IPS DF 6.9 (cell line): ENCODE data around the gene EREG.
"Not testable (repeated sequence)": the region's sequence is repeated elsewhere in the genome, so short reads cannot be mapped to it uniquely, and the experiment has no call there.

Experiments
- DNase-seq: peaks from one replicate; pipeline ENCODE4 v3.0.0-alpha.2; 2013; ENCODE audit warnings: low read depth, low spot score
- H3K27ac ChIP-seq: one replicate; pipeline ENCODE4 v1.5.1; 2013; ENCODE audit warnings: low read length, control low read depth
- H3K27me3 ChIP-seq: 2 replicates; pipeline ENCODE4 v1.6.1; 2013; ENCODE audit warnings: mild to moderate bottlenecking, low read length; ENCODE audit not compliant: control insufficient read depth, insufficient read depth
- H3K36me3 ChIP-seq: 2 replicates; pipeline ENCODE4 v1.6.1; 2013; ENCODE audit warnings: low read length; ENCODE audit not compliant: control insufficient read depth, insufficient read depth
- H3K4me1 ChIP-seq: 2 replicates; pipeline ENCODE4 v1.6.1; 2013; ENCODE audit warnings: low read length; ENCODE audit not compliant: control insufficient read depth, insufficient read depth
- H3K4me3 ChIP-seq: 2 replicates; pipeline ENCODE4 v1.5.1; 2013; ENCODE audit warnings: mild to moderate bottlenecking, low read length
- H3K9me3 ChIP-seq: 2 replicates; pipeline ENCODE4 v1.6.1; 2013; ENCODE audit warnings: low read length, inconsistent platforms; ENCODE audit not compliant: control insufficient read depth, insufficient read depth
- WGBS: extraction: QIAGEN DNeasy Blood & Tissue Kit; methylation state at CpG from one replicate; pipeline ENCODE4 v1.1.7; 2013; ENCODE audit warnings: mixed read lengths, missing lambda C conversion rate; ENCODE audit not compliant: insufficient read length, insufficient coverage; 5-methylcytosine and 5-hydroxymethylcytosine counted together

EREG gene

DNA sequence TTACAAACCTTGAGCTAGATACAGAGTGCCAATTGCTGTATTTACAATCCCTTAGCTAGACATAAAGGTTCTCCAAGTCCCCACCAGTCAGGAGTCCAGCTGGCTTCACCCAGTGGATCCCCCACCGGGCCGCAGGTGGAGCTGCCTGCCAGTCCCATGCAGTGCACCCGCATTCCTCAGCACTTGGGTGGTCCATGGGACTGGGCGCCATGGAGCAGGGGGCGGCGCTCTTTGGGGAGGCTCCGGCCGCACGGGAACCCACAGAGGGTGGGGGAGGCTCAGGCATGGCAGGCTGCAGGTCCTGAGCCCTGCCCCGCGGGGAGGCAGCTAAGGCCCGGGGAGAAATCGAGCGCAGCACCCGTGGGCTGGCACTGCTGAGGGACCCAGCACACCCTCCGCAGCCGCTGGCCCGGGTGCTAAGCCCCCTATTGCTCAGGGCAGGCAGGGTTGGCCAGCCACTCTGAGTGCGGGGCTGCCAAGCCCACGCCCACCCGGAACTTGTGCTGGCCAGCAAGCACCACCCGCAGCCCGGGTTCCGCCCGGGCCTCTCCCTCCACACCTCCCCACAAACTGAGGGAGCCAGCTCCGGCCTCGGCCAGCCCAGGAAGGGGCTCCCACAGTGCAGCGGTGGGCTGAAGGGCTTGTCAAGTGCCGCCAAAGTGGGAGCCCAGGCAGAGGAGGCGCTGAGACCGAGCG is 34.1 kb downstream of the EREG start:
- H3K27me3 ChIP-seq, H3K9me3 ChIP-seq, DNase-seq, H3K4me3 ChIP-seq, H3K4me1 ChIP-seq, H3K27ac ChIP-seq, H3K36me3 ChIP-seq: not testable (repeated sequence)
- no CpG with 5 or more reads among the region's 32 CpGs for WGBS

DNA sequence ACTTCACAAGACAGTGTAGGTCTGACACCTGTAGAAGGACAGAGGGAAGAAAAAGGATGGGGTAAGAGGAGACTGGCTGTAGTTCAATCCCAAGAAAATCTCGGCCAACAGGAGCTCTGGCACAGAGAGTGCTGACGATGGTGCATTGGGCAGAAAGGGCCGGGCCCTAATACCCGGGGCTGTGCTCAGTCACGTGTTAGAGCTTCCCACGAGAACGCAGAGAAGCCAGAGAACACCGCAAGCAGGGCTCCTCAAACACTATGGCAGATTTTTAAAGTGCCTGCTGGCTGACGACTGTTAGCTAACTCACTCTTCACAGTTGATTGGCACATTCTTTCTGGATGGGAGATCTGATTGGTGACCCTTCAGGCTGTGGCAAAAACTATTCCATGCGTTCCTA is 35.5 kb downstream of the EREG start:
- H3K9me3 ChIP-seq, result no peaks in the 10 kb centered on the region
- no peaks in the 10 kb centered on the region for H3K4me1 ChIP-seq
- H3K27me3 ChIP-seq, result no peaks in the 10 kb centered on the region
- WGBS, result no CpG with 5 or more reads among the region's 10 CpGs
- H3K27ac ChIP-seq, result no peak overlapping the region
- no peak overlapping the region for H3K4me3 ChIP-seq
- H3K36me3 ChIP-seq, result no peaks in the 10 kb centered on the region
- no peak for DNase-seq

DNA sequence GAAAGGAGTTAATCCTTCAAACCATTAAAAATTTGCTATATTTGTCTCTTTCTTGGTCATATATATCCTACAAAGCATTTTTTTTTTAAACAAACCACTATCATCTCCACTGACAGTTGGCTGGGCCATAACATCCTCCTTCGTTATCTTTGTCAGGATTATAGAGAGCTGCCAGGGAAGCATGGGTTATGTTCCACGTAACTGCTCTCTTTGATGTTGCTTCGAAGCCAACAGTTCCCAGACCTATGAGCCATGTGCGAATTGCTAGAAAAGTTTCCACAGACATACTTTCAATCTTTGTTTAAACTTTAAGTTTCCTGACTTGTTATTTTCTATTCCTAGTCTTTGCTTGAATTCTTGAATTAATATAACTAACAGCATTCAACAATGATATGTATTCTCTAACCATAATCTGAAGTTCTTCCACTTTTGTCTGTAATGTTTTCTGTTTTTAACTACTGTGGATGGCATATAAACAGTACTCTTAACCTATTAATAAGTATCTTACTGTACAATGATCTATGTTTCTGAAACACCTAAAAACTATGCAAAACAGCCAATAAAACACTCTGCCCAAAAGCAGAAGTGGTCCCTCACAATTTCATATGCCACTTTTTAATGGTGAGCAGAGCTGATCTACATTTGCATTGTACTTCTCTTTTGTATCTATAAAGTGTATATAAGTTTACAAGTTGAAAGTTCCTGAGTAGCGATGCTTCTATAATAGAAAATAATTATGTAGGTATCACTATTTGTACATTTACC is 37.9 kb downstream of the EREG start:
- H3K27ac ChIP-seq, result no peak overlapping the region
- no peaks in the 10 kb centered on the region for H3K36me3 ChIP-seq
- no peak for DNase-seq
- WGBS, result no CpG with 5 or more reads among the region's 5 CpGs
- no peak overlapping the region for H3K4me3 ChIP-seq
- H3K4me1 ChIP-seq, result no peaks in the 10 kb centered on the region
- no peaks in the 10 kb centered on the region for H3K9me3 ChIP-seq
- H3K27me3 ChIP-seq, result no peaks in the 10 kb centered on the region

DNA sequence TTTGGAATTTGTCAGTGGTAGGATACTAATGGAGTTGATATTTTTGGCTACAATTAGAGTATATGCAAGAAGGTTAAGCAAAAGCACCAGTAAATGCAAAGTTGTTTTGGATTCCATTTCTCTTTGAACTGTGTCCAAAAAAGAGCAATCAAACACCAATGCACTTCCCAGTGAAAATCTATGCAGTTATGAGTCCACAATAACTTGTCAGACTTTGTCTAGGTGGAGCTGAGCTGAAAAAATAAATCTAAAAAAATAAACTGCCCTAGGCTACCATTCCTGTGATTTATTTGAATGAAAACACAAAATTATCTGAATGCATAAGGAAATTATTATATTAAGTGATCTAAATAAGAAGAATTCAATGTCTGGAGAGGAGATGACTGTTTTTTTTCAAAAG is 42.9 kb downstream of the EREG start:
- no peak for DNase-seq
- no peaks in the 10 kb centered on the region for H3K27me3 ChIP-seq
- H3K4me1 ChIP-seq, result no peaks in the 10 kb centered on the region
- H3K36me3 ChIP-seq, result no peaks in the 10 kb centered on the region
- no peak overlapping the region for H3K4me3 ChIP-seq
- H3K9me3 ChIP-seq, result no peaks in the 10 kb centered on the region
- no peak overlapping the region for H3K27ac ChIP-seq

DNA sequence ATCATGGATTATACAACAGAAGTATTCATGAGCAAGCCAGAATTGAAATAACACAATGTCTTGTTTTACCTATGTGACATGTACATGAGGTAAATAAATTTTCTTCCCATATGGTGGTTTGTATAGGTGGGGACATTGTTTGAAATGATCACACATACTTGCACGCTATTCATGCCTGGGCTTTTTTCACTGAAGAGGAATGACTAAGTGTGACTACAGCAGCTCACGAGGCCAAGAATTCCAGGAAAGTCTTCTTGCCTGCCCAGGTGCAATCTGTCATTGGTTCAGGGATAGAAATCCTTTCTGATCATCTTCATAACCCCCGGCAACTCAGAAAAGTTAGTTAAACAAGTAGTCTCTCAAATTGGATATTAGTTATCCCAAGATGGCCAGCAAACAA is 43.7 kb downstream of the EREG start:
- DNase-seq, result no peak
- WGBS, result no CpG with 5 or more reads among the region's 3 CpGs
- H3K27me3 ChIP-seq, result no peaks in the 10 kb centered on the region

DNA sequence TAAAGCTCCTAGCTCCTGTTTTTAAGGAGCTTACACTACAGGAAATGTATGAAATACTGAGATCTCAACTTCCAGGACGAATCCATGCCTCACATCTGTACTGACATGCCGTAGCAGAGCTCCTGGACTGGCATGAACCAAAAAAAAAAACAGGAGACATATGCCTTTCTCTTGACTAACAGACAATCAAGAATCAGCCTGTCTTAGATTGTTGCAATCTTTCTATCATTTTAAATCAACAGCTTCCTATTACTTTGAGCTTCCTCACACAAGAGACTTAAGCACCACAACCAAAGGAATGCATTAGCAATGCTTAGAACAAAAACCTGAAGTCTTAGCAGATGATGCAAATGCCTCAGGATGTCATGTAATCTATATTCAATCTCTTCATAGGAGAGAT is 45.3 kb downstream of the EREG start:
- DNase-seq, result no peak
- WGBS, result no CpG with 5 or more reads among the region's 2 CpGs
- Histone ChIP-seq H3K27me3 (no peaks in the 10 kb centered on the region), H3K4me1 (no peaks in the 10 kb centered on the region), H3K9me3 (no peaks in the 10 kb centered on the region), H3K4me3 (no peak overlapping the region), H3K36me3 (no peaks in the 10 kb centered on the region), H3K27ac (no peak overlapping the region)

More for the DNA sequence above, 43.7 kb downstream of the EREG start:
- no peaks in the 10 kb centered on the region for H3K9me3 ChIP-seq
- no peak overlapping the region for H3K4me3 ChIP-seq
- H3K27ac ChIP-seq, result no peak overlapping the region
- H3K4me1 ChIP-seq, result no peaks in the 10 kb centered on the region
- no peaks in the 10 kb centered on the region for H3K36me3 ChIP-seq

DNA sequence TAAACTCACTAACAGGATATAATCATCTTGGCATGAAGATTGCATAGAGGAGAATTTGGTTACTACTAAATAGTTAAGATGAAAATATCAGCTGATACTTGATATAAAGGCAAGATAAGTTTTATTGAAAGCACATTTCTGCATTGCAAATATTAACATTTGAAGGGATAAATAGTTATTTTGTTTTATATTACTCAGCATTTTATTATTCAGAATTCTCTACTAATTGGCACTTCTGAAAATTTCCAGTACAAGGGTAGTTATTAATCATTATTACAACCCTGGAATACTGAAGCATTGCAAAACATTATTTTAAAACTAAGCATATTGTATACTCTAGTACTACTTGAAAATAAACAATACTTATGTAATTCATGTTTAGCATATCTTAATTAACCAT is 47.3 kb downstream of the EREG start:
- no peak for DNase-seq
- H3K36me3 ChIP-seq, result no peaks in the 10 kb centered on the region
- H3K27me3 ChIP-seq, result no peaks in the 10 kb centered on the region
- no peaks in the 10 kb centered on the region for H3K9me3 ChIP-seq
- no peaks in the 10 kb centered on the region for H3K4me1 ChIP-seq
- no peak overlapping the region for H3K4me3 ChIP-seq
- no peak overlapping the region for H3K27ac ChIP-seq

DNA sequence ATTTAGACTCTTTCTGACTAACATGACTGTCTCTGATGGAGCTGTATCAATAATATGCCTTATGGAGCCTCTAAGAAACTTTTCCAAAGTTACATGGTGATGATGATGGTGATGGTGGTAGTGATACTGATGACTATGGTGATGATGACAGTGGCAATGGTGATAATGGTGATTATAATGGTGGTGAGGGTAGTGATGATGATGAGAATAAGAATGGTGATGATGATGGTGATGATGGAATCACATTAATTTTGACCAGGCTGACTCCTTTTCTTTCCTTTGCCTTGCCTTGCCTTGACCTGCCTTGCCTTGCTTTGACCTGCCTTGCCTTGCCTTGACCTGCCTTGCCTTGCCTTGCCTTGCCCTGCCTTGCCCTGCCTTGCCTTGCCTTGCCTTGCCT is 48.3 kb downstream of the EREG start:
- H3K4me3 ChIP-seq, result no peak overlapping the region
- no peaks in the 10 kb centered on the region for H3K4me1 ChIP-seq
- H3K27me3 ChIP-seq, result no peaks in the 10 kb centered on the region
- no peaks in the 10 kb centered on the region for H3K9me3 ChIP-seq
- no peak overlapping the region for H3K27ac ChIP-seq
- DNase-seq, result no peak
- no peaks in the 10 kb centered on the region for H3K36me3 ChIP-seq

DNA sequence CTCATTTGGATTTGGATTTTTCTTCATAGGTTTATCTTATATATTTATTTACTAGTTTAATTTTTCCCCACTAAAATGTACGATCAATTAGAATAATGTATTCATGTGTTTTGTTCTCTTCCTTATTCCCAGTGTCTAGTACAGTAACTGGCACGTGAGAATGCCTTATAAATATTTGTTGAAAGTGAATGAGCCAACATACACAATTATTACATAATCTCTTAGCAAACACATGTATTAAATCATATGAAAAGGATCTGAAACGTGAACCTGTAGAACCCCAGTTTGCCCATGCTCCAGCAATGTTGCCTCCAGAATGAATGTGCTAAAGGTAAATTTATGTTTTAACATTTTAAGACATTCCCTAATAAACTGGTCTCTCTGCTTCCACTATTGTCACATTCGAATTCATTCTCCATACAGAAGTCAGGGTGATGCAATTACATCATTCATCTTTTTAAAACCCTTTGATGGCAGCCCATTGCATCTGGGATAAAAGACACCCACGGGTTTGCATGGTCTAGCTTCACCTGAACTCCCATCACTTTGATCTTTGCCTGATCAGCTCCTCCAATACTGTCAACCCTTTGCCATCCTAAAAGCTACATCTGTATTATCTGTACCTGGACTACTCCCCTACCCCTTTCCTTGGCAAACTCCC is 49.3 kb downstream of the EREG start:
- no peaks in the 10 kb centered on the region for H3K27me3 ChIP-seq
- H3K9me3 ChIP-seq, result no peaks in the 10 kb centered on the region
- no CpG with 5 or more reads among the region's 5 CpGs for WGBS
- H3K4me1 ChIP-seq, result no peaks in the 10 kb centered on the region
- no peak for DNase-seq
- no peaks in the 10 kb centered on the region for H3K36me3 ChIP-seq
- H3K27ac ChIP-seq, result no peak overlapping the region
- no peak overlapping the region for H3K4me3 ChIP-seq

DNA sequence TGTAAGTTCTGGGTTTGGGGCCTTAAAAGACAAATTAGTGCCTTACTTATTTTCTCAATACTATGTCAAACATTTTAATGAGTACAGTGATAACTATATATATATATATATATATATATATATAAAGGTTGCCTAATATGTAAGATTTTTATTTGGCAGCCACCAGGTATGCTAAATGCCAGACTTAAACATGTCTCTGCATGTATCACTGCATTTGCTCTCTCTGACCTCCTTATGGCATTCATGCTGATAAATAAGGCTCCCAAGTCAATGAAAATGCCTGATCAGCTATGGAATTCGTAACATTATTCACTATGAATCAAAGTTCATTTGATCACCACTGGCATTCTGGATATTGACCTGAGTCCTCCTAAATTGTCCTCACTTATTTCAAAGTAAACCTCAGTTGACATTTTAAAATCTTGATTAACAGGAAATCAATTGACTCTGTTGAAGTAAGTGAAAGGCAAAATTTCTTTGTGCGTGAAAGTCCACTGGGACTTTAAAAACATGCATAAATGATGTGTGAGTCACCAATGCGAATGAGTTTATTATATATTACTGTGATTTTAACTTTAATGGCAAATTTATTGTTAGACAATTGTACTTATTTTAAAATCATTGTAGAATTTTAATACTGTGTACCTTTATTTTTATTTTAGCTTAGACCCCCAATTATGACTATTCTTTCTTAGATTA is 50.8 kb downstream of the EREG start:
- Histone ChIP-seq H3K9me3 (no peaks in the 10 kb centered on the region), H3K27ac (no peak overlapping the region), H3K4me3 (no peak overlapping the region), H3K27me3 (no peaks in the 10 kb centered on the region), H3K36me3 (no peaks in the 10 kb centered on the region), H3K4me1 (no peaks in the 10 kb centered on the region)
- no CpG with 5 or more reads among the region's 3 CpGs for WGBS
- no peak for DNase-seq
